Posterior vena cava (tissue), 2 donors: ENCODE data around the gene NUP214. TPM values are rescaled to one million over a fixed set of nuclear protein-coding genes. Genes with fewer than 3 reads are reported as not detected.
A peak's percentile ranks its signal among the peaks of the same experiment; 100 is the strongest.

Experiments used
- DNase-seq: peaks from one replicate; pipeline ENCODE4 v3.0.0-alpha.2; 2020; ENCODE audit warnings: low spot score
- intact Hi-C, 2 donors: fragments of 100-400 bp; cut with DNase I; formaldehyde crosslinking; loops; one replicate each; pipeline versions ENCODE4 v1.14.1 to v1.14.2; 2022 to 2023
- long read RNA-seq, 2 donors: library from polyadenylated mRNA; unstranded; transcript quantifications; one replicate each; pipeline ENCODE4 v2.0.0, GENCODE V29; 2020 to 2021
- total RNA-seq, 2 donors: library from RNA; stranded (reverse); fragmentation: NEBNext Ultra II Directional; extraction: Animal tissue kit (Norgen Biotek cat#: 25700); gene quantifications; one replicate each; pipeline ENCODE4 v1.2.1, GENCODE V29; 2021
- donor health status: DM: yes; HTN: yes; CAD: no.
- donor health status: DM: yes; HTN: yes; CAD: no.

The NUP214 gene
- total RNA-seq = 10 to 100 TPM; 33.9 to 40.8 TPM
- long read RNA-seq, donor 1, partial matches to known transcripts = 12 of 16 reads
- long read RNA-seq, donor 1, other reads (novel, unspliced or antisense) = 4 of 16 reads
- long read RNA-seq, donor 2, partial matches to known transcripts = 20 of 23 reads
- long read RNA-seq, donor 2, other reads (novel, unspliced or antisense) = 3 of 23 reads

DNA sequence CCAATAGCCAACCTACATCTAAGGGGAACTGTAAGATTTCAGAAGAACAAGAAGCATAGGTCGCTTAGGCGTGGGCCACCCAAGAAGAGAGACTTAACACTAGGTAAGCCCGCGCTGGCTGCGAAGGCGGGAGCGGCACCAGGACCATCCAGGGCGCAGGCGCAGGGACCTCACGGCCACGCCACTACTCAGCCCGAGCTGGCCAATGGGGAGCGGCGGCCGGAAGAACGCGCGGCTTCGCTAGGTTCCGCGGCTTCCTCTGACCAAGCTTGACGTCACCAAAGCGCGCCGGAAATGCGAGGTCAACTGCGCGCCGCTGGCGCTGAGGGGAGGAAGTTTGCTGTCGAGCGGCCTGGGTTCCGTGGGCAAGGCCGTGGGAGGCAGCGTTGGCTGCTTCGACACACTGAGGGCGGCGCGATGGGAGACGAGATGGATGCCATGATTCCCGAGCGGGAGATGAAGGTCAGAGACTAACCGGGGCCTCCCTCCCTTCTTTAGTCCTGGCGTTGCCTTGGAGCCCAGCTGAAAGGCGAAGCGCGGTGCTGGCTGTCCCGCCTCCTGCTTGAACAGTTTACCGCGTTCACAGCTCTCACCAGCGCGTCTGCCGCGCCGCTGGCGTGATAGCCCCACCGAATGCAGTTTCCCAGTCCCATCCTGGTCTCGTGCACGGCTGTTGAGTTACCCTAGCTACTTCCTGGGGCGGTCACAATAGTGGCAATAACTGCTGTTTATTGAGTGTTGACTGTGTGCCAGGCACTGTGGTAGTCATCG lies at the start of gene NUP214:
Gene NUP214, plus strand, starts transcription at position 299 of the 771 bp plus-strand sequence. Its CDS starts 119 bp downstream, at position 418.
- intact Hi-C loops = loop anchor here in 1 of 2 donors (5.0 kb wide), 1 partner anchor 42 kb away; no protein-coding TSS in a partner anchor

DNA sequence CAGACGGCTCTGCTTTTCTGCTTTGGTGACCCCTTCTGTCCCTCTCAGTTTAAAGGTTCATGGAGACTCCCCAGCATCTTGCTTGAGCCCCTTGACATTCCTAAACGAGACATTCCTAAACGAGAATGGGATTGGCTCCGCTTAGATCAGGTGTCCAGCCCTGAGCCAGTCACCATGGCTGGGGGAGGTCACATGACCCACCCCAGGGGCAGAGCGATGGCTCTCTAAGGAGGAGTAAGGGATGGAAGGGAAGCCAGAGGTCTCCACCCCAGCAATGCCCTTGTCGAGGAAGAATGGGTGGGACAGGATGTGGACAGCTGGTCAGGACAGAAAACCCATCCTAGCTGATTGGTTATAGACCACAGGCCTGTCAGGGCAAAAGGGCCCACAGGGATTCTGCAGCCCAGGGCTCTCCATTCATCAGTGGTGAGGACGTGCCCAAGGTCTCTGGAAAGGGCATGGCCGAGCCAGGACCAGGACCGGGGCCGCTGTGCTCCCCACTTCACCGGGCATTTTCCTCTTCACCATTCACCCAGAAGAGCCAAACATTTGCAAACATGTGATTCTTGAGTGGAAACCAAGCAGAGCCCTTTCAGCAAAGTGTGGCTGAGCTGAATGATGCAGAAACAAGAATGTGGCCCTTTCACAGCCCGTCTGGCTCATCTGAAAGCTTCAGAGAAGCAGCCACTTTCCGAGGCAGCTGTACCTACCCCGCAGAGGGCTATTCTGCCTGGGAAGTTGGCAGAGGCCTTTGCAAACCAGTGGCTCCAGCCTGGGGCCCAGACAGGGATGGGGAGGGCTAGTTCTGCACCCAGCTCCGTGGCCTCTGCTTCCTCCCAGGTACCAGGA lies 48.8 kb upstream of the NUP214 start:
- intact Hi-C loops = no loop called here
- no peak for DNase-seq

More for the DNA sequence above, at the start of gene NUP214:
- DNase-seq = peak; percentile 100

DNA sequence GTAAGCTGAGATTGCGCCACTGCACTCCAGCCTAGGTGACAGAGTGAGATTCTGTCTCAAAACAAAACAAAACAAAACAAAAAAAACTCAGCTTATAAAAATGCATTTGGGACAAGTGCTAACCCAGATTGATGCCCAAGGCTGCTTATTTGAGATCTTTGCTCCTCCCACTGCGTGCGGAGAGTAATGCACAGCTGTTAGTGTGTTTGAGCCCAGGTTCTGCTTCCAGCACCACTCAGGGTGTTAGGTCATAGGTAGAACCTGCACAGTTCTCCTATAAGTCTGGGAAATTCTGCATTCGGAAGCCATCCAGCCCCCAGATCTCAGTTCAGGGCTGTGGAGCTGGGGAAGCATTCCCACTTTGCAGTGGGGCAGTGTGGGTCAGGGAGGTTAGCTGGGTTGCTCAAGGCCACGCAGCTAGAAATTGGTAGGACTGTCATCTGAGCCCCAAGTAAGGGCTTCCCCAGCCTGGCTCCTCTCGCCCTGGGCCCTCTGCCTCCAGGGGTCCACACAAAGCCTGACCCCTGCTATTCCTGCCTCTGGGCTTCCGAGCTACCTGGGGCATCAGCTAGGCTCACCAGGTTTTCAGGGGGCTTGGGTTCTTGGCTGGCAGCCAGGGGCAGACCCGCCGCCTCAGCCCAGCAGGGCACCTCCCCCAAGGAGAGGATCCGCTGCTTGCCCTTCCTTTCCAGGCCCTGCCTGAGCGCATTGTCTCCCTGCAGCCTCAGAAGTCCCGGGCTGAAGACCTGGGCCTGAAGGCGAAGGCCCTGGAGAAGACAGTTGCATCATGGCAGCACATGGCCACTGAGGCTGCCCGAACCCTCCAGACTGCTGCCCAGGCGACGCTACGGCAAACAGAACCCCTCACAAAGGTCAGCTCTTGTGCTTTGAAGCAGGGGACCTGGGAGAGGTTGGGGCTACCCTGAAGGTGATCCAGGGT lies 46.7 kb upstream of the NUP214 start:
- no peak for DNase-seq
- intact Hi-C loops = no loop called here

DNA sequence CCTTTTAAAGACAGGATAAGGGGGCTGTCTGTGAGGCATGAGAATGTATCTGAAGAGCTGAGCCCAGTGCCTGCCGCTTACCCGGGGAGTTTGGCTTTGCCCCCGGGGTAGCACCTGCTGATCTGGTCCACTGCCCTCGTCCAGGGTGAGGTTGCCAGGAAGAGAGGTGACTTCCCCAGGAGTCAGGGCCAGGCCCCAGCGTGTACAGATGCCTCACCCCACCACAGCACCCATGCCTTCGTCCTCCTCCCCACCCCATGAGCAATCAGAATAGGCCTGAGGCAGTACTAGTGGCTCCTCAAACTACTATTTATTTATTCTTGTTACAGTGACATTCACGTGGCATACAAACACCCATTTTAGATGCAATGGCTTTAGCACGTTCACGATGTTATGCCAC lies 44.8 kb upstream of the NUP214 start:
- no peak for DNase-seq

DNA sequence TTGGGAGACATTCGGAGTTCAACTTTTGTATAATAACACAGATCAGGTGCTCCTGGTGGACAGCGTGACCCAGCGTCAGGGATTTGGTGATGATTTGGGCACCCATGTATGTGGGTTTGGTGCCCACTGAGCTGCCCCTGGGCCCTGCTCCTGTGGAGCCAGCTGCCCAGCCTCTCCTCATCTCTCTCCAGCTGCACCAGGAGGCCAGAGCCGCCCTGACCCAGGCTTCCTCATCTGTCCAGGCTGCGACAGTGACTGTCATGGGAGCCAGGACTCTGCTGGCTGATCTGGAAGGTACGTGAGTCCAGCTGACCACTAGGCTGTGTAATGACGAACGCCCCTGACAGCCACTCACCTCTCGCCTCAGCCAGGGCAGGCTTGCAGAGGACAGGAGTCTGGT lies 43.5 kb upstream of the NUP214 start:
- intact Hi-C loops = no loop called here
- no peak for DNase-seq

More for the DNA sequence above, 44.8 kb upstream of the NUP214 start:
- intact Hi-C loops = no loop called here

DNA sequence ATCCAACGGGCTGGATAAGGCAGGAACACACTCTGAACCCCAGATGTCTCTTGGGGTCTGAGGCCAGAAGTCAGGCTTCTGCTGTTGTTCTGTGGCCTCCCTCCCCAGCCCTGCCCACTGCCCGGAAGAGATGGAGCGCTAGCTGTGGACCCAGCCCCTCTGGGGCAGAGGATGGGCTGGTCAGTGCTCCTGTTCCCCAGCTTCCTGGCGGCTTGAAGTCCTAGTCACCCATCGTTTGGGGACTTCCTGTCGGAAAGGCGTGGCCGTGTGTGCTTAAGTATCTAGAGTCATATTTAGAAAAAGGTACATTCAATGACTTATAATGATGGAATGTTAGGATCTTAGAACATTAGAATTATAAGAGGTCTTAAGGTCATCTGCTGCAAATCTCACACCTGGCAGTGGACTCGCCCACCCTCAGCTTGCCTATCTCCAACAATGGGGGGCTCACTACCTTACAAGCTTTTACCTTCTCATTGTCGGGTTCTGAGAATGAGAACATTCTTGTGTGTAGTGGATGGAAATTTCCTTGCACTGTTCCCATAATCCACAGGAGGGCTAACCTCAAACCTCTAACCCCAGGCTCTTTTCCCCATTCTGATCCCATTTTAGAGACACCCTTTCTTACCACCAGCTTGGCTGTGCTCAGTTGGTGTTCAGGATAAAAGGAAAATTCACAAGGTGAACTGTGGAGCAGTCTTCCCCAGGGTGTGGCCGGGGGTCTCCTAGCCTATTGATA lies 42.4 kb upstream of the NUP214 start:
- DNase-seq = no peak
- intact Hi-C loops = no loop called here

DNA sequence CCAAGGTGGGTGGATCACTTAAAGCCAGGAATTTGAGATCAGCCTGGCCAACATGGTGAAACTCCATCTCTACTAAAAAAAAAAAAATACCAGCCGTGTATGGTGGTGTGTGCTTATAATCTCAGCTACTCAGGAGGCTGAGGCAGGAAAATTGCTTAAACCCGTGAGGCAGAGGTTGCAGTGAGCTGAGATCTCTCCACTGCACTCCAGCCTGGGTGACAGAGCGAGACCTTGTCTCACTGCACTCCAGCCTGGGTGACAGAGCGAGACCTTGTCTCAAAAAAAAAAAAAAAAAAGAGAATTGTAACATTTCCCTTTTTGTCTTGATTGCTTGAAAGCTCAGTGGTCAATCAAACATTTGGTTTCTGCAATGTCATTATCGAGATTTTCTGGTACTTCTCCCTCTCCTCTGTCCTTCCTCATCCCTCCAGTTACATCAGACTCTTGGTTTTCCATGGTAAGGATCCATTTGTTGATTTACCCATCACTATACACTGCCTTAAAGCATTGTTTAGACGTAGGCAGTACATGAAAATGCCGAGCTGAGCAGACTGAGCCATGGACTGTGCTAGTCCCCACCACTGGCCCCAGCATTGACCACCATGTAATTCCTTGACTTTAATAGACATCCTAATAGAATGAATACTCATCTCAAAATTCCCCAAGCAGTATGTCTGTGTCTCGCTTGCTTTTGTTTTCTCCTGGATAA lies 40.6 kb upstream of the NUP214 start:
- DNase-seq = no peak
- intact Hi-C loops = no loop called here

DNA sequence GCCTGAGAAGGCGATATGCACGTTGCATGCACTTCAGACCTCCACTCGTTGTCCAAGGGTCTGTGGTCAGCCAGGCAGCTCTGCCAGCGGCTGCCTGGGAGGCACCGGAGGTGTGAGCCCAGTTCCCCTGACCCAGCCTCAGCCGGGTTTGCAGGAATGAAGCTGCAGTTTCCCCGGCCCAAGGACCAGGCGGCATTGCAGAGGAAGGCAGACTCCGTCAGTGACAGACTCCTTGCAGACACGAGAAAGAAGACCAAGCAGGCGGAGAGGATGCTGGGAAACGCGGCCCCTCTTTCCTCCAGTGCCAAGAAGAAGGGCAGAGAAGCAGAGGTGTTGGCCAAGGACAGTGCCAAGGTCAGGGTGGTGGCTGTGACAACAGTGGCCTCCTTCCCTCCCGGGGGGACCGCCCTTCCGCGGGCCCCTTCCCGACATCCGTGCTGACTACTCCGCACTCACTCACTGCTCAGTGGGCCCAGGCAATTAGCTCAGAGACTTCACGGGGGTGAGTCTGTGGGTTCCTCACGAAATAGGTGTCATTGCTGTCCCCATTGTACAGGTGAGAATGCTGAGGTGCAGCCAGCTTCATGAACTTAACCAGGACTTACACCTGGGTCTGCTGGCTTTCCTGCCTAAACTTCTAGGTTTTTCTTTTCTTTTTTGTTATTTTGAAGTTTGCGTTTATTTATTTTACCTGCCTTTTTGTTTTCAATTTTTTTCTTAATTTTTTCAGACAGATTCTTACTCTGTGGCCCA lies 39.8 kb upstream of the NUP214 start:
- intact Hi-C loops = no loop called here
- no peak for DNase-seq

DNA sequence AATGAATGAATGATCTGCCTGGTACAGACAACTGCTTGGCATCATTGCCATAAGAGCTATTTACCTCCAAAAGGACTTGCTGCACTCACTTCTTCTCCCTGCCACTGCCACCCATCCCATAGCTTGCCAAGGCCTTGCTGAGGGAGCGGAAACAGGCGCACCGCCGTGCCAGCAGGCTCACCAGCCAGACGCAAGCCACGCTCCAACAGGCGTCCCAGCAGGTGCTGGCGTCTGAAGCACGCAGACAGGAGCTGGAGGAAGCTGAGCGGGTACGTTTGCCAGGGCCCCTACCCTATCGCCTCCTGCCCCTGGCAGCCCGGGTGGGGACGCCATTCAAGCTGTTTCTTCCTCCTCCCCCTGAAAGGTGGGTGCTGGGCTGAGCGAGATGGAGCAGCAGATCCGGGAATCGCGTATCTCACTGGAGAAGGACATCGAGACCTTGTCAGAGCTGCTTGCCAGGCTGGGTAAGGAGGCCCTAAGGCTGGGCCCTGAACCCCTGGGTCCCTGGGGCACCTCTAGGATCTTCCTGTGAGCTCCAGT lies 38.0 kb upstream of the NUP214 start:
- intact Hi-C loops = no loop called here

DNA sequence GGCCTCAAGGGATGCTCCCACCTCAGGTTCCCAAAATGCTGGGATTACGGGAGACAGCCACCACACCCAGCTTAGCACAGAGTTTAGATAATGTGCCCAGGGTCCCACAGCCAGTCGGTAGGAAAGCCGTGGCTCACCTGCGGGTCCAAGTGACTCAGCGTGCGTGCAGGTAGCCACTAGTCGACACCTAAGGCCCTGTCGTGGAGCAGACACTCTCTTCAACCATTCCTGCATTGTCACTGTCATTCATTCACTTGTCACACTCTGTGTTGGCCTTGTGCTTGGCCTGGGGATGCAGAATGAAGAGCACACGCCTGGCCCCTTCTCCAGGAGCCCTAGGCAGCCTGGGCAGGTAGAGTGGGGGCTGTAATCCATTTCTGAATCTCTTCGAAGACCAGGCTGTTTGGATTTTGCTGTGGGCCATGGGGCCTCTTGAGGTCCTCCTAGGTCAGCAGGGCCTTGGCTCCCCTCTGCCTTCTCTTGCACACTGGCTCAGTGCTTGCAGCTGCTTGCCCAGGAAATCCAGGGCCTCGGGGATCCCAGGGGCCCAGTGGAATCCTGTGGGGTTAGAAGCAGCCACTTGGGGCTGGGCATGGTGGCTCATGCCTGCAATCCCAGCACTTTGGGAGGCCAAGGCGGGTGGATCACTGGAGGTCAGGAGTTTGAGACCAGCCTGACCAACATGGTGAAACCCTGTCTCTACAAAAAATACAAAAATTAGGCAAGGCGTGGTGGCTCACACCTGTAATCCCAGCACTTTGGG lies 35.2 kb upstream of the NUP214 start:
- intact Hi-C loops = no loop called here
- DNase-seq = no peak

More for the DNA sequence above, 38.0 kb upstream of the NUP214 start:
- no peak for DNase-seq

DNA sequence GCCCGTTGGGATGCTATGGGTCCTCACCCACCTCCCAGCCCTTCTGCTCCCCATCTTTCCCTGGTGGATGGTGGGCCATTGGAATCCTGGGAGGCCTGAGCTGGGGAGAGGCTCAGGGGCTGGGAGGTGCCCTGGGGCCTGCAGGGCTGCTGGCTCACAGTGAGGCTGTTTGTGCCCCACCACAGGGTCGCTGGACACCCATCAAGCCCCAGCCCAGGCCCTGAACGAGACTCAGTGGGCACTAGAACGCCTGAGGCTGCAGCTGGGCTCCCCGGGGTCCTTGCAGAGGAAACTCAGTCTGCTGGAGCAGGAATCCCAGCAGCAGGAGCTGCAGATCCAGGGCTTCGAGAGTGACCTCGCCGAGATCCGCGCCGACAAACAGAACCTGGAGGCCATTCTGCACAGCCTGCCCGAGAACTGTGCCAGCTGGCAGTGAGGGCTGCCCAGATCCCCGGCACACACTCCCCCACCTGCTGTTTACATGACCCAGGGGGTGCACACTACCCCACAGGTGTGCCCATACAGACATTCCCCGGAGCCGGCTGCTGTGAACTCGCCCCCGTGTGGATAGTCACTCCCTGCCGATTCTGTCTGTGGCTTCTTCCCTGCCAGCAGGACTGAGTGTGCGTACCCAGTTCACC lies 33.9 kb upstream of the NUP214 start:
- intact Hi-C loops = no loop called here
- no peak for DNase-seq

DNA sequence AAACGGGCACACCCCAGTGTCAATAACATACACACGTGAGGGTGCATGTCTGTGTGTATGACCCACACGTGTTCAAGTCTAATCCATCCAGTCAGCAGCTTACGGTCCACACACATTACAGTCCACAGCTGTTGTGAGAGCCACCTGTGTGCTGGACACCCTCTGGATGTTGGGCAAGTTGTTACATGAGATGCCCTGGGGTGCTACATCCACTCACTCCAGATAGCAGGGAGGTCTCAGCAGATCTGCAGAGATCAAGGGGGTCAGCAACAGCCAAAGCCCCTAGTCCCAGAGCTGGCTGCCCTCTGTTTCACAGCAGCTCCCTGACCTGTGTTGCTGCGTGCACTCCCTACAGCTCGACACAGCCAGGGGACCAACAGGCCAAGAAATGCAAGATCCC lies 33.4 kb upstream of the NUP214 start:
- intact Hi-C loops = no loop called here
- DNase-seq = no peak

DNA sequence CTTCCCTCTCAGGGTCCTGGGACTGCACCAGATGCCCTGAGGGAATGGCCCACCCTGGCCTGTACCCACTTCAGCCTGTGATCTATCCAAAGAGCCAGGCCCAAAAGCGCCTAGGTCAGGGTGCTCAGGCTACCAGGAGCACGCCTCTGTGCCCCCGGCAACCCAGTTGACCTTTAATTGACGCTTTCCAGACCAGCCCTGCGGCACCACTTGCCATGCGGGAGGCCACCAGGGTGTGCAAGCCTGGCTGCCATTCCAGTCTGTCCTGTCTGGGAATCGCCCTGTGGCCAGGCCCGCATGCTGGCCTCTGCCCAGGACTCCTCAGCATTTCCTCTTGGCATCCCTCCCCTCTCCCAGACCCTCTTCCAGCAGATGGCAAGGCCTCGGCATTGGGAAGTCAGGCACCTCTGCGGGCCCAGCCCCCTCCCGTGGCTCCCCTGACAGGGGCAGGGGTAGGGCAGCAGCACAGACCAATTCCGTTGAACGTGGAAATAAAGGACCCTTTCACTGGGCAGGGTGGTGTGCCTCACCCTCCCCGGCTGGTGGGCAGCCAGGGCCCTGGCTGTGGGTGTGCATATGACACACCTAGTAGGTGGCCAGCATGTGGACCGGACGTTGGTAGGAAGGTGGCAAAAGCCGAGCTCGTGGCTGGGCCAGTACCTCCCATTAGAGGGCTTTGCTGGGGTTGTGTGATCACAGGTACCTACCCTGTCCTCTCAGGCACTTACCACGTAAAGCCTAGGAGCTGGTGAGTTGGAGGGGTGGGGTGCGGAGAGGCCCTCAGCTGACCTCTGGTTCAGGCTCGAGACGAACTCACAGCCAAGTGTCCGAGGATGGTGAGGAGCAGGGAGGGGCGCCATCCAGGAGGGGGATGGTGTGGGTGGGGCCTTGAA lies 32.6 kb upstream of the NUP214 start:
- no peak for DNase-seq
- intact Hi-C loops = no loop called here

DNA sequence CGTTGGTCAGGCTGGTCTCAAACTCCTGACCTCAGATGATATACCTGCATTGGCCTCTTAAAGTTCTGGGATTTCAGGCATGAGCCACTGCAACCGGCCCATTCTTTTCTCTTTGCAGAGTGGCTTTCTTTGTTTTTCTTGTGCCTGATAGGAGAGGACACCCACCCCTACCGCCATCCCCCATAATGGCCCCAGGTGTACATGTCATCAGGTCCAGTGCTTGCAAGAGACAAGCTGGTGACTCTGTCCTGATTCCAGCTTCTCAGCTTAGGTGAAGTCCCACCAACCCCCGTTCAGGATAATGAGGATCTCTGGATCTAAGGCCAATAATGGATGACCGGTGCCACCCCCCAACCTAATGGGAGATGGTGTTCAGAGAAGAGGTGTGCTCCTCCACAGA lies 31.4 kb upstream of the NUP214 start:
- no peak for DNase-seq
- intact Hi-C loops = no loop called here

DNA sequence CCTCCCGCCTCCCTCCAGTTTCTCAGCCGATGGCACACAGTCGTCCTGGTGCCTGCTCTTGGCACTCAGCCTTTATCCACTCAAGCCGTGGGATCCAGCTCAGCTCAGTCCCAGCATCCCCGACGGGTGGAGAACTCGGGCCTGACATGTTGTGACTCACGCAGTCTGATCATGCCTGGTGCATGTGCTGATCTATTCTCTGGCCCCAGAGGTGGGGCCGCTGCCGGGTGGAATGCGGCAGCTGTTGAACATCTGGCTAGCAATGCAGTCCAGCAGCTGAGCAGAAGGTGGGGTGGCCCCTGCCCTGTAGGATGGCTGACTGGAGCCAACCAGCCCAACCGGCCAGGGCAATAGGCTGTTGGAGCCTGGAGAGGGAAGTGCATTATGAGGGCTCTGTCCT lies 30.8 kb upstream of the NUP214 start:
- intact Hi-C loops = no loop called here

More for the DNA sequence above, 30.8 kb upstream of the NUP214 start:
- no peak for DNase-seq
